ENCODE measurements around the gene CDH4. TPM values are rescaled to one million over a fixed set of nuclear protein-coding genes. Genes with fewer than 3 reads are reported as not detected.

CDH4 gene
- total and polyA plus RNA-seq, 2 of the 4 experiments (the other 2 are of a cell fraction), result 1.6 to 3.5 TPM

DNA sequence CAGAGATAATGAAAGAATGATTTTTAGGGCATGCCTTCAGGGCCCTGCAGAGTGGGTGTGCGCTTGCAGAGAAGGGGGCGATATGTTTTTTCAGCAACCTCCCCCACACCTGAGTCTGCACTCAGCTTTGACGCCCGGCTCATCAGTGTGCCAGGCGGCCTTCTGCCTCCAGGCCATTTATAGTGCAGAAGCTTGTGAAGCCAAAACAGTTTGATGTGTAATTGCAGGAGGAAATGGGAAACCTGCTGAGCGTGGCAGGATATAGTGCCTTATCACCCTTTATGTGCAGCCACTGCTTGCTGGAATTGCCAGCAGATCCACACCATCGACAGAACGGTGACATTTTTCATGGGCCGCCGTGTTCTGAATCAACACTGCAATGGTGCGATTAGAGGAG, 178.2 kb downstream of the CDH4 start:
- Histone ChIP-seq H4K20me1 (ENCODE audit: insufficient read depth, low read length) (no peaks in the 10 kb centered on the region), H3K27me3 (ENCODE audit: control insufficient read depth, insufficient read depth, low read length) (no peaks in the 10 kb centered on the region), H2AFZ (replicated peaks; ENCODE audit: low read length, poor library complexity) (no peak overlapping the region), H2AK5ac (ENCODE audit: low read depth, low read length) (no peak overlapping the region), H4K91ac (ENCODE audit: insufficient read depth, low read depth, low read length) (no peak overlapping the region), H4K8ac (ENCODE audit: low read depth in 2 of 2, low read length in 2 of 2) (no peak overlapping the region), H3K9me3 (ENCODE audit: control insufficient read depth, insufficient read depth, low read length) (no peaks in the 10 kb centered on the region), H3K4me1 (ENCODE audit: control insufficient read depth, insufficient read depth, low read length) (no peaks in the 10 kb centered on the region), H3K4ac (ENCODE audit: low read depth, low read length) (no peak overlapping the region), H3K9me1 (ENCODE audit: insufficient read depth, low read length) (0 out of 2 replicates have a peak, but pooled peaks cover 2% of the 10 kb centered on the region), H2BK20ac (ENCODE audit: low read depth, low read length) (no peak overlapping the region), H3K14ac (replicated peaks; ENCODE audit: low read depth, low read length) (no peak overlapping the region), H3K18ac (ENCODE audit: low read depth, low read length) (no peak overlapping the region), H3K4me3 (ENCODE audit: insufficient read depth, low read depth, low read length) (no peak overlapping the region), H2AK9ac (replicated peaks; ENCODE audit: low read depth, low read length, poor library complexity) (no peak overlapping the region), H3K79me1 (ENCODE audit: low read depth in 1 of 2, low read length in 2 of 2) (no peaks in the 10 kb centered on the region), H3K23ac (ENCODE audit: low read depth, low read length) (no peak overlapping the region), H3K9ac (ENCODE audit: low read depth, low read length) (no peak overlapping the region), H2BK15ac (ENCODE audit: low read depth, low read length) (no peak overlapping the region), H3K4me2 (ENCODE audit: low read depth, low read length) (no peak overlapping the region), H3K56ac (ENCODE audit: extremely low read depth, insufficient read depth, low read length) (no peak overlapping the region), H3K27ac (ENCODE audit: insufficient read depth, low read length) (no peak overlapping the region), H3K36me3 (ENCODE audit: control insufficient read depth, insufficient read depth, low read length) (no peaks in the 10 kb centered on the region), H2BK120ac (ENCODE audit: low read depth, low read length) (no peak overlapping the region), H2BK5ac (ENCODE audit: low read depth, low read length, poor library complexity, severe bottlenecking) (no peak overlapping the region), H4K5ac (ENCODE audit: low read depth, low read length) (no peak overlapping the region)
- ATAC-seq (ENCODE audit: low read depth) (no peak), DNase-seq (no peak)
- in situ Hi-C loops (cut with MboI; ENCODE audit: low sequenced_read_pairs), result no loop called here
- CTCF ChIA-PET, result no interaction called here
- no TSS peak for BruUV-seq (replicated peaks)
- POLR2A ChIA-PET (ENCODE audit: unreplicated experiment), result no interaction called here
- no CpG with 5 or more reads among the region's 11 CpGs for WGBS, 2 experiments (ENCODE audit: extremely low coverage in 2 of 2, insufficient read length in 1 of 2)
- TF ChIP-seq, protein P1, sequence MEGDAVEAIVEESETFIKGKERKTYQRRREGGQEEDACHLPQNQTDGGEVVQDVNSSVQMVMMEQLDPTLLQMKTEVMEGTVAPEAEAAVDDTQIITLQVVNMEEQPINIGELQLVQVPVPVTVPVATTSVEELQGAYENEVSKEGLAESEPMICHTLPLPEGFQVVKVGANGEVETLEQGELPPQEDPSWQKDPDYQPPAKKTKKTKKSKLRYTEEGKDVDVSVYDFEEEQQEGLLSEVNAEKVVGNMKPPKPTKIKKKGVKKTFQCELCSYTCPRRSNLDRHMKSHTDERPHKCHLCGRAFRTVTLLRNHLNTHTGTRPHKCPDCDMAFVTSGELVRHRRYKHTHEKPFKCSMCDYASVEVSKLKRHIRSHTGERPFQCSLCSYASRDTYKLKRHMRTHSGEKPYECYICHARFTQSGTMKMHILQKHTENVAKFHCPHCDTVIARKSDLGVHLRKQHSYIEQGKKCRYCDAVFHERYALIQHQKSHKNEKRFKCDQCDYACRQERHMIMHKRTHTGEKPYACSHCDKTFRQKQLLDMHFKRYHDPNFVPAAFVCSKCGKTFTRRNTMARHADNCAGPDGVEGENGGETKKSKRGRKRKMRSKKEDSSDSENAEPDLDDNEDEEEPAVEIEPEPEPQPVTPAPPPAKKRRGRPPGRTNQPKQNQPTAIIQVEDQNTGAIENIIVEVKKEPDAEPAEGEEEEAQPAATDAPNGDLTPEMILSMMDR (conservative IDR thresholded peaks at IDR 0.05; ENCODE audit: low read depth, low read length), result no peak
- TF ChIP-seq MXI1 (IDR thresholded peaks at IDR 0.05; ENCODE audit: borderline replicate concordance, low read depth, low read length) (no peak), BHLHE40 (IDR thresholded peaks at IDR 0.05; ENCODE audit: low read depth, low read length) (no peak), MAZ (IDR thresholded peaks at IDR 0.05; ENCODE audit: borderline replicate concordance, low read depth, low read length) (no peak), RFX5 (IDR thresholded peaks at IDR 0.05; ENCODE audit: low read depth, low read length) (no peak), MAFK (IDR thresholded peaks at IDR 0.05; ENCODE audit: low read depth, low read length) (no peak), SMC3 (IDR thresholded peaks at IDR 0.05; ENCODE audit: low read depth, low read length) (no peak), RAD21 (IDR thresholded peaks at IDR 0.05; ENCODE audit: low read length) (no peak), CEBPB (IDR thresholded peaks at IDR 0.05; ENCODE audit: low read depth, low read length) (no peak), CHD1 (IDR thresholded peaks at IDR 0.05; ENCODE audit: low read depth, low read length) (no peak)
- intact Hi-C loops (cut with micrococcal nuclease), result no loop called here
- dilution Hi-C loops (cut with HindIII; ENCODE audit: low sequenced_read_pairs, unreplicated experiment), result no loop called here

All from IMR-90 (cell line).